Activated T-cell treated with anti-CD3 and anti-CD28 coated beads, Interleukin-2, amount 50 U/mL, for 72 hours (primary cell): ENCODE results near the gene RTN4RL1. TPM values are rescaled to one million over a fixed set of nuclear protein-coding genes. Genes with fewer than 3 reads are reported as not detected.

ENCODE experiments used
- ATAC-seq, 2 donors: fragments of 150-1000 bp; cut with Tn5 transposase; replicated peaks in 1 of 2; 2 replicates each; pipeline ENCODE4 v1.10.0; 2021; ENCODE audit warnings: moderate library complexity in 2 of 2, mild to moderate bottlenecking in 1 of 2
- DNase-seq, 2 donors: peaks; one replicate each; pipeline ENCODE4 v3.0.0; 2021 to 2022; ENCODE audit warnings: mixed read lengths in 1 of 2
- H3K27ac Mint-ChIP-seq: one replicate; pipeline ENCODE4 v1.8.0; 2022; ENCODE audit warnings: mild to moderate bottlenecking, moderate library complexity, mixed read lengths
- H3K27me3 Mint-ChIP-seq: one replicate; pipeline ENCODE4 v1.8.0; 2022; ENCODE audit warnings: low read depth, mixed read lengths
- H3K36me3 Mint-ChIP-seq, 2 donors: one replicate each; pipeline ENCODE4 v1.8.0; 2022; ENCODE audit warnings: mixed read lengths in 2 of 2, mild to moderate bottlenecking in 1 of 2; ENCODE audit not compliant: insufficient read depth in 2 of 2
- H3K4me1 Mint-ChIP-seq: one replicate; pipeline ENCODE4 v1.8.0; 2022; ENCODE audit warnings: low read depth, mixed read lengths
- H3K4me3 Mint-ChIP-seq, 2 donors: one replicate each; pipeline ENCODE4 v1.8.0; 2022; ENCODE audit warnings: mild to moderate bottlenecking in 2 of 2, mixed read lengths in 2 of 2, moderate library complexity in 2 of 2
- H3K9me3 Mint-ChIP-seq, 2 donors: one replicate each; pipeline ENCODE4 v1.8.0; 2022; ENCODE audit warnings: mixed read lengths in 2 of 2
- total RNA-seq, 2 donors: library from RNA; stranded (reverse); gene quantifications; one replicate each; pipeline ENCODE4 v1.2.3, GENCODE V29; 2022

The RTN4RL1 gene
- total RNA-seq, 2 donors from 2014 or later = 0.14 to 0.21 TPM

GRCh38 chr17:2056206-2057174 lies 31.4 kb upstream of the RTN4RL1 start:
- no peak overlapping the region for H3K27ac Mint-ChIP-seq
- peak overlapping the region; percentile 75 to 78 for H3K4me3 Mint-ChIP-seq
- DNase-seq (peak; percentile 57 to 65), ATAC-seq (peak; percentile 7 to 9)
- H3K27me3 Mint-ChIP-seq = peaks cover 14% of the 10 kb centered on the region
- H3K9me3 Mint-ChIP-seq = no peaks in the 10 kb centered on the region
- H3K36me3 Mint-ChIP-seq = peaks cover 6 to 7% of the 10 kb centered on the region in 2 donors
- H3K4me1 Mint-ChIP-seq = peaks cover 23% of the 10 kb centered on the region

- H3K9me3 Mint-ChIP-seq = no peaks in the 10 kb centered on the region
- ATAC-seq = peak; percentile 1 to 3
- peaks cover 15% of the 10 kb centered on the region for H3K27me3 Mint-ChIP-seq
- peak; percentile 48 to 69 for DNase-seq
- peaks cover 20% of the 10 kb centered on the region for H3K4me1 Mint-ChIP-seq
- peak overlapping the region; percentile 75 to 78 for H3K4me3 Mint-ChIP-seq
- no peak overlapping the region for H3K27ac Mint-ChIP-seq
- peaks cover 4% of the 10 kb centered on the region in 2 donors for H3K36me3 Mint-ChIP-seq
These were observed 30.4 kb upstream of the RTN4RL1 start for GRCh38 chr17:2055292-2056205.

GRCh38 chr17:2054512-2055291 lies 29.6 kb upstream of the RTN4RL1 start, which contains the start of gene HIC1:
Gene HIC1, plus strand, starts transcription at chr17:2055103. Its CDS starts 1,588 bp downstream, at chr17:2056691.
- Mint-ChIP-seq H3K4me3 (peak within 1 kb of the TSS; percentile 83 to 88), H3K27me3 (peaks cover 14% of the 10 kb centered on the region), H3K27ac (peak within 1 kb of the TSS; percentile 49), H3K4me1 (peaks cover 17% of the 10 kb centered on the region), H3K36me3 (peaks cover 3 to 4% of the 10 kb centered on the region in 2 donors), H3K9me3 (no peaks in the 10 kb centered on the region)
- ATAC-seq = peak; percentile 60 to 61
- peak; percentile 84 to 91 for DNase-seq

GRCh38 chr17:2054262-2054511 lies 29.1 kb upstream of the RTN4RL1 start:
- Mint-ChIP-seq H3K9me3 (no peaks in the 10 kb centered on the region), H3K27ac (no peak overlapping the region), H3K27me3 (peaks cover 10% of the 10 kb centered on the region), H3K4me1 (peaks cover 17% of the 10 kb centered on the region), H3K4me3 (peak overlapping the region; percentile 83 to 88), H3K36me3 (peaks cover 0 to 2% of the 10 kb centered on the region in 2 donors)
- DNase-seq (no peak), ATAC-seq (no peak)

GRCh38 chr17:2053380-2054261 lies 28.5 kb upstream of the RTN4RL1 start:
- H3K27ac Mint-ChIP-seq = peak overlapping the region; percentile 38
- H3K36me3 Mint-ChIP-seq = peaks cover 0 to 2% of the 10 kb centered on the region in 2 donors
- peak; percentile 90 to 91 for DNase-seq
- H3K9me3 Mint-ChIP-seq = no peaks in the 10 kb centered on the region
- peak overlapping the region; percentile 83 to 88 for H3K4me3 Mint-ChIP-seq
- H3K27me3 Mint-ChIP-seq = peaks cover 10% of the 10 kb centered on the region
- ATAC-seq = peak; percentile 36 to 40
- H3K4me1 Mint-ChIP-seq = peaks cover 22% of the 10 kb centered on the region

- Mint-ChIP-seq H3K4me3 (peak overlapping the region; percentile 11 to 32), H3K4me1 (peaks cover 23% of the 10 kb centered on the region), H3K27me3 (peaks cover 17% of the 10 kb centered on the region), H3K36me3 (peaks cover 0 to 2% of the 10 kb centered on the region in 2 donors), H3K9me3 (no peaks in the 10 kb centered on the region), H3K27ac (no peak overlapping the region)
- ATAC-seq = no peak
- DNase-seq = no peak
These were observed 26.9 kb upstream of the RTN4RL1 start for GRCh38 chr17:2051933-2052559.

- Mint-ChIP-seq H3K27ac (no peak overlapping the region), H3K4me1 (peaks cover 23% of the 10 kb centered on the region), H3K9me3 (no peaks in the 10 kb centered on the region), H3K27me3 (peaks cover 17% of the 10 kb centered on the region), H3K36me3 (peaks cover 0 to 2% of the 10 kb centered on the region in 2 donors), H3K4me3 (peak overlapping the region; percentile 63 to 77)
- ATAC-seq = no peak
- no peak for DNase-seq
These were observed 26.2 kb upstream of the RTN4RL1 start for GRCh38 chr17:2051061-2051932.

GRCh38 chr17:2050300-2051060 lies 25.3 kb upstream of the RTN4RL1 start:
- no peak overlapping the region for H3K27ac Mint-ChIP-seq
- H3K27me3 Mint-ChIP-seq = peaks cover 17% of the 10 kb centered on the region
- peak; percentile 71 to 77 for DNase-seq
- peaks cover 0 to 2% of the 10 kb centered on the region in 2 donors for H3K36me3 Mint-ChIP-seq
- peak in 1 of 2 donors; percentile 6 for ATAC-seq
- no peaks in the 10 kb centered on the region for H3K9me3 Mint-ChIP-seq
- peak overlapping the region; percentile 63 to 77 for H3K4me3 Mint-ChIP-seq
- H3K4me1 Mint-ChIP-seq = peaks cover 23% of the 10 kb centered on the region

GRCh38 chr17:2049333-2050299 lies 24.5 kb upstream of the RTN4RL1 start:
- Mint-ChIP-seq H3K27me3 (peaks cover 17% of the 10 kb centered on the region), H3K27ac (peak overlapping the region; percentile 16)

More at GRCh38 chr17:2049333-2050299, 24.5 kb upstream of the RTN4RL1 start:
- no peaks in the 10 kb centered on the region for H3K9me3 Mint-ChIP-seq
- peak; percentile 52 to 57 for ATAC-seq
- DNase-seq = peak; percentile 91 to 93
- H3K4me3 Mint-ChIP-seq = peak overlapping the region; percentile 70 to 80
- peaks cover 30% of the 10 kb centered on the region for H3K4me1 Mint-ChIP-seq
- H3K36me3 Mint-ChIP-seq = no peaks in the 10 kb centered on the region
